MCF 10A (cell line): Measurements from ENCODE around the gene TMCC1. TPM values are rescaled to one million over a fixed set of nuclear protein-coding genes. Genes with fewer than 3 reads are reported as not detected.
"Not testable (repeated sequence)": the region's sequence is repeated elsewhere in the genome, so short reads cannot be mapped to it uniquely, and the experiment has no call there.

Experiments
- BruUV-seq: library from RNA; stranded (reverse); fragments of 400-500 nt; replicated peaks from 2 replicates; lab custom pipeline; 2021; lab: Mats Ljungman, UMichigan
- CTCF ChIA-PET: fragments of 300-600 bp; sonication (Branson Sonifier 250); formaldehyde crosslinking; extraction: SDS; loops from one replicate; lab custom pipeline; 2021; ENCODE audit warnings: antibody characterized with exemption, inconsistent platforms; lab: Yijun Ruan, JAX
- POLR2A ChIA-PET: fragments of 300-600, 350-650 bp; sonication (Branson Sonifier 250); formaldehyde crosslinking; extraction: SDS; loops from one replicate; lab custom pipeline; 2020; ENCODE audit warnings: antibody characterized with exemption, inconsistent platforms; lab: Yijun Ruan, JAX
- DNase-seq: peaks from one replicate; pipeline ENCODE4 v3.0.0-alpha.2; 2018; ENCODE audit not compliant: unreplicated experiment
- H3K27ac Mint-ChIP-seq: one replicate; pipeline ENCODE4 v1.8.0; 2022; ENCODE audit warnings: mild to moderate bottlenecking, low read depth, mixed read lengths; ENCODE audit not compliant: unreplicated experiment
- H3K27me3 Mint-ChIP-seq: one replicate; pipeline ENCODE4 v1.8.0; 2022; ENCODE audit warnings: mixed read lengths; ENCODE audit not compliant: insufficient read depth, unreplicated experiment
- H3K36me3 Mint-ChIP-seq: one replicate; pipeline ENCODE4 v1.8.0; 2022; ENCODE audit warnings: mild to moderate bottlenecking, moderate library complexity, mixed read lengths; ENCODE audit not compliant: insufficient read depth, unreplicated experiment
- H3K4me1 Mint-ChIP-seq: one replicate; pipeline ENCODE4 v1.8.0; 2022; ENCODE audit warnings: mixed read lengths; ENCODE audit not compliant: insufficient read depth, unreplicated experiment
- H3K4me3 Mint-ChIP-seq: one replicate; pipeline ENCODE4 v1.8.0; 2022; ENCODE audit warnings: mild to moderate bottlenecking, moderate library complexity, mixed read lengths; ENCODE audit not compliant: unreplicated experiment
- H3K9me3 Mint-ChIP-seq: one replicate; pipeline ENCODE4 v1.8.0; 2022; ENCODE audit warnings: mixed read lengths; ENCODE audit not compliant: unreplicated experiment
- CTCF ChIP-seq: fragments of 200-600 bp; IDR thresholded peaks from one replicate; pipeline ENCODE4 v1.8.0; 2022; ENCODE audit warnings: antibody characterized with exemption, mild to moderate bottlenecking; ENCODE audit not compliant: unreplicated experiment
- intact Hi-C: fragments of 100-400 bp; cut with micrococcal nuclease; formaldehyde crosslinking; loops from 2 replicates; pipeline ENCODE4 v1.14.1; 2022
- total RNA-seq: library from RNA; stranded (reverse); gene quantifications from 2 replicates; pipeline ENCODE4 v1.2.3, GENCODE V29; 2022

The TMCC1 gene
- total RNA-seq, 1 experiment from 2014 or later, result 31.2 TPM

GRCh38 chr3:129890125-129890524 is 3.4 kb downstream of the TMCC1 start:
- H3K4me3 Mint-ChIP-seq, result no peak overlapping the region
- H3K9me3 Mint-ChIP-seq, result no peaks in the 10 kb centered on the region
- H3K27ac Mint-ChIP-seq, result no peak overlapping the region
- CTCF ChIA-PET, result interaction anchor here (0.6 kb wide), 1 partner anchor 461 kb away, joined by 3 read pairs; no protein-coding TSS in a partner anchor
- no peak for TF ChIP-seq CTCF
- intact Hi-C loops, result no loop called here
- DNase-seq, result no peak
- POLR2A ChIA-PET, result interaction anchor here (2.5 kb wide), 1 partner anchor 34 kb away, joined by 8 read pairs; no protein-coding TSS in a partner anchor
- no peaks in the 10 kb centered on the region for H3K27me3 Mint-ChIP-seq
- BruUV-seq, result no TSS peak
- peaks cover 5% of the 10 kb centered on the region for H3K36me3 Mint-ChIP-seq
- peaks cover 46% of the 10 kb centered on the region for H3K4me1 Mint-ChIP-seq

- no peaks in the 10 kb centered on the region for H3K9me3 Mint-ChIP-seq
- H3K4me1 Mint-ChIP-seq, result peaks cover 40% of the 10 kb centered on the region
- H3K27me3 Mint-ChIP-seq, result no peaks in the 10 kb centered on the region
- CTCF ChIA-PET, result interaction anchor here (0.6 kb wide), 1 partner anchor 63 kb away, joined by 3 read pairs; no protein-coding TSS in a partner anchor
- H3K4me3 Mint-ChIP-seq, result no peak overlapping the region
- BruUV-seq, result no TSS peak
- TF ChIP-seq CTCF, result no peak
- peak overlapping the region; percentile 49 for H3K27ac Mint-ChIP-seq
- peak; percentile 76 for DNase-seq
- intact Hi-C loops, result no loop called here
- H3K36me3 Mint-ChIP-seq, result peaks cover 5% of the 10 kb centered on the region
- POLR2A ChIA-PET, result interaction anchor here (0.6 to 2.5 kb wide), 5 partner anchors 9 to 448 kb away, joined by 3 to 8 read pairs (median 6); no protein-coding TSS in a partner anchor
These were observed 4.7 kb downstream of the TMCC1 start for GRCh38 chr3:129888771-129889170.

- POLR2A ChIA-PET, result interaction anchor here (0.7 to 1.0 kb wide), 2 partner anchors 10 to 11 kb away, joined by 3 to 4 read pairs; no protein-coding TSS in a partner anchor
- intact Hi-C loops, result no loop called here
- Mint-ChIP-seq H3K27ac (no peak overlapping the region), H3K9me3 (no peaks in the 10 kb centered on the region), H3K27me3 (no peaks in the 10 kb centered on the region), H3K4me3 (no peak overlapping the region), H3K4me1 (peaks cover 6% of the 10 kb centered on the region), H3K36me3 (peaks cover 36% of the 10 kb centered on the region)
- no peak for TF ChIP-seq CTCF
- no peak for DNase-seq
- BruUV-seq, result no TSS peak
- CTCF ChIA-PET, result interaction anchor here (0.6 to 1.1 kb wide), 4 partner anchors 16 to 403 kb away, joined by 3 to 4 read pairs (median 3); no protein-coding TSS in a partner anchor
These were observed 12.2 kb downstream of the TMCC1 start for GRCh38 chr3:129881261-129881660.

- Mint-ChIP-seq H3K9me3 (no peaks in the 10 kb centered on the region), H3K27ac (no peak overlapping the region), H3K4me3 (no peak overlapping the region), H3K4me1 (peaks cover 6% of the 10 kb centered on the region), H3K27me3 (no peaks in the 10 kb centered on the region), H3K36me3 (peaks cover 56% of the 10 kb centered on the region)
- no peak for TF ChIP-seq CTCF
- POLR2A ChIA-PET, result interaction anchor here (1.4 to 1.9 kb wide), 3 partner anchors 9 to 15 kb away, joined by 4 to 5 read pairs (median 4); partner anchors contain the start of gene TMCC1
- CTCF ChIA-PET, result interaction anchor here (0.6 to 1.2 kb wide), 2 partner anchors 12 to 143 kb away, joined by 3 read pairs; no protein-coding TSS in a partner anchor
- BruUV-seq, result no TSS peak
- DNase-seq, result no peak
- intact Hi-C loops, result no loop called here
These were observed 15.2 kb downstream of the TMCC1 start for GRCh38 chr3:129878355-129878754.

GRCh38 chr3:129874479-129874878 is 19.0 kb downstream of the TMCC1 start:
- H3K9me3 Mint-ChIP-seq, H3K4me3 Mint-ChIP-seq, intact Hi-C loops, BruUV-seq, H3K27me3 Mint-ChIP-seq, H3K4me1 Mint-ChIP-seq, DNase-seq, H3K27ac Mint-ChIP-seq: not testable (repeated sequence)
- ChIA-PET CTCF (interaction anchor here (1.2 kb wide), 1 partner anchor 17 kb away, joined by 4 read pairs; no protein-coding TSS in a partner anchor), POLR2A (interaction anchor here (0.6 to 1.8 kb wide), 2 partner anchors 18 to 320 kb away, joined by 3 to 4 read pairs; no protein-coding TSS in a partner anchor)
- H3K36me3 Mint-ChIP-seq, result peaks cover 81% of the 10 kb centered on the region
